ENCODE results near the gene CNIH3. TPM values are rescaled to one million over a fixed set of nuclear protein-coding genes. Genes with fewer than 3 reads are reported as not detected.

The CNIH3 gene
- total RNA-seq, 3 donors from 2014 or later (not counting 1 experiment from before 2014, with no cell fraction given), result 2.8 to 5.4 (median 5.0) TPM

- Mint-ChIP-seq H3K9me3 (no peaks in the 10 kb centered on the region), H3K36me3 (no peaks in the 10 kb centered on the region)
These were observed 21.4 kb downstream of the CNIH3 start for GRCh38 chr1:224637515-224637914.

DNA sequence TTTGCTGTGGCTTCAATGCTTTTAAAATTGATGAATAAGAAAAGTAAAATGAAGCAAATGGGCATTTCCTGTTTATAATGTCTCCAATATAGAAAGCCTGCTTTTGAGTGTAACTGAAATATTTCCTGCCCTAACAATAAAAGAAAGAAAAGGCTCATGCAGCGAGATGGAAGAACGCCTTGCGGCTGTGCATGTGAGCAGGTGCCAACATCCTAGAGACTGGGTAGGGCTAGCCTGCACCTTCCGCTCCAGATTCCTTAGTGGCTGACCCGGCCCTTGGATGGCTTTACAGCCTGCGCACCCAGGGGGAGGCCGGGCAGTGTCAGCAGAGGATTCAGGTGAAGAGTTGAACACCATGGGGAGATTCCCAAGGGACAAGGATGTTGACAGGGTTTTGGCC, 21.8 kb downstream of the CNIH3 start:
- H3K9me3 Mint-ChIP-seq, result no peaks in the 10 kb centered on the region
- no peaks in the 10 kb centered on the region for H3K36me3 ChIP-seq (ENCODE audit: control insufficient read depth, insufficient read depth, low read length)
- TF ChIP-seq, protein P1, sequence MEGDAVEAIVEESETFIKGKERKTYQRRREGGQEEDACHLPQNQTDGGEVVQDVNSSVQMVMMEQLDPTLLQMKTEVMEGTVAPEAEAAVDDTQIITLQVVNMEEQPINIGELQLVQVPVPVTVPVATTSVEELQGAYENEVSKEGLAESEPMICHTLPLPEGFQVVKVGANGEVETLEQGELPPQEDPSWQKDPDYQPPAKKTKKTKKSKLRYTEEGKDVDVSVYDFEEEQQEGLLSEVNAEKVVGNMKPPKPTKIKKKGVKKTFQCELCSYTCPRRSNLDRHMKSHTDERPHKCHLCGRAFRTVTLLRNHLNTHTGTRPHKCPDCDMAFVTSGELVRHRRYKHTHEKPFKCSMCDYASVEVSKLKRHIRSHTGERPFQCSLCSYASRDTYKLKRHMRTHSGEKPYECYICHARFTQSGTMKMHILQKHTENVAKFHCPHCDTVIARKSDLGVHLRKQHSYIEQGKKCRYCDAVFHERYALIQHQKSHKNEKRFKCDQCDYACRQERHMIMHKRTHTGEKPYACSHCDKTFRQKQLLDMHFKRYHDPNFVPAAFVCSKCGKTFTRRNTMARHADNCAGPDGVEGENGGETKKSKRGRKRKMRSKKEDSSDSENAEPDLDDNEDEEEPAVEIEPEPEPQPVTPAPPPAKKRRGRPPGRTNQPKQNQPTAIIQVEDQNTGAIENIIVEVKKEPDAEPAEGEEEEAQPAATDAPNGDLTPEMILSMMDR (IDR thresholded peaks at IDR 0.05), result no peak
- peaks cover 8 to 9% of the 10 kb centered on the region in 2 donors for H3K4me1 Mint-ChIP-seq
- H3K4me3 ChIP-seq (ENCODE audit: low read length), result no peak overlapping the region
- no peaks in the 10 kb centered on the region for H3K27me3 Mint-ChIP-seq (ENCODE audit: low read depth in 2 of 2)
- H3K36me3 Mint-ChIP-seq, result no peaks in the 10 kb centered on the region
- H3K4me3 Mint-ChIP-seq, result no peak overlapping the region
- DNase-seq, result no peak
- H3K27ac ChIP-seq (ENCODE audit: low read length), result no peak overlapping the region
- 94% methylated on average over 7 of the region's 7 CpGs for WGBS (ENCODE audit: insufficient coverage)
- no peaks in the 10 kb centered on the region for H3K4me1 ChIP-seq (ENCODE audit: control insufficient read depth, insufficient read depth, low read length)
- no peak for ATAC-seq
- peak overlapping the region in 1 of 2 donors; percentile 72 for H3K27ac Mint-ChIP-seq
- intact Hi-C loops (cut with micrococcal nuclease), result no loop called here
- H3K27me3 ChIP-seq (ENCODE audit: control insufficient read depth, insufficient read depth, low read length), result no peaks in the 10 kb centered on the region
- no peaks in the 10 kb centered on the region for H3K9me3 ChIP-seq (ENCODE audit: control insufficient read depth, insufficient read depth, low read length)

More at GRCh38 chr1:224637515-224637914, 21.4 kb downstream of the CNIH3 start:
- H3K27me3 Mint-ChIP-seq (ENCODE audit: low read depth in 2 of 2), result no peaks in the 10 kb centered on the region
- H3K4me3 Mint-ChIP-seq, result no peak overlapping the region
- Histone ChIP-seq H3K4me1 (ENCODE audit: control insufficient read depth, insufficient read depth, low read length) (no peaks in the 10 kb centered on the region), H3K27ac (ENCODE audit: low read length) (no peak overlapping the region), H3K4me3 (ENCODE audit: low read length) (no peak overlapping the region), H3K9me3 (ENCODE audit: control insufficient read depth, insufficient read depth, low read length) (no peaks in the 10 kb centered on the region), H3K36me3 (ENCODE audit: control insufficient read depth, insufficient read depth, low read length) (no peaks in the 10 kb centered on the region), H3K27me3 (ENCODE audit: control insufficient read depth, insufficient read depth, low read length) (no peaks in the 10 kb centered on the region)
- ATAC-seq, result peak in 2 of 3 donors; percentile 54 to 60
- intact Hi-C loops (cut with micrococcal nuclease), result no loop called here
- 65% methylated on average over 5 of the region's 5 CpGs for WGBS (ENCODE audit: insufficient coverage)
- TF ChIP-seq, protein P1 (IDR thresholded peaks at IDR 0.05), result no peak
- DNase-seq, result no peak
- H3K27ac Mint-ChIP-seq, result peak overlapping the region in 1 of 2 donors; percentile 72
- H3K4me1 Mint-ChIP-seq, result peaks cover 8 to 9% of the 10 kb centered on the region in 2 donors

GRCh38 chr1:224639426-224639975, 23.4 kb downstream of the CNIH3 start:
- H3K36me3 Mint-ChIP-seq, result no peaks in the 10 kb centered on the region
- intact Hi-C loops (cut with micrococcal nuclease), result no loop called here
- DNase-seq (no peak), ATAC-seq (no peak)
- no peak overlapping the region for H3K27ac ChIP-seq (ENCODE audit: low read length)
- H3K4me1 ChIP-seq (ENCODE audit: control insufficient read depth, insufficient read depth, low read length), result no peaks in the 10 kb centered on the region
- no peaks in the 10 kb centered on the region for H3K9me3 ChIP-seq (ENCODE audit: control insufficient read depth, insufficient read depth, low read length)
- H3K27ac Mint-ChIP-seq, result no peak overlapping the region
- H3K9me3 Mint-ChIP-seq, result no peaks in the 10 kb centered on the region
- H3K27me3 ChIP-seq (ENCODE audit: control insufficient read depth, insufficient read depth, low read length), result no peaks in the 10 kb centered on the region
- H3K4me3 Mint-ChIP-seq, result no peak overlapping the region
- no peak overlapping the region for H3K4me3 ChIP-seq (ENCODE audit: low read length)
- H3K36me3 ChIP-seq (ENCODE audit: control insufficient read depth, insufficient read depth, low read length), result no peaks in the 10 kb centered on the region
- TF ChIP-seq, protein P1 (IDR thresholded peaks at IDR 0.05), result no peak
- H3K27me3 Mint-ChIP-seq (ENCODE audit: low read depth in 2 of 2), result no peaks in the 10 kb centered on the region
- peaks cover 8 to 9% of the 10 kb centered on the region in 2 donors for H3K4me1 Mint-ChIP-seq
- 95% methylated on average over 5 of the region's 5 CpGs for WGBS (ENCODE audit: insufficient coverage)

- Mint-ChIP-seq H3K4me3 (no peak overlapping the region), H3K4me1 (peaks cover 9 to 12% of the 10 kb centered on the region in 2 donors), H3K27me3 (ENCODE audit: low read depth in 2 of 2) (no peaks in the 10 kb centered on the region), H3K36me3 (no peaks in the 10 kb centered on the region), H3K9me3 (no peaks in the 10 kb centered on the region), H3K27ac (no peak overlapping the region)
- Histone ChIP-seq H3K4me1 (ENCODE audit: control insufficient read depth, insufficient read depth, low read length) (no peaks in the 10 kb centered on the region), H3K4me3 (ENCODE audit: low read length) (no peak overlapping the region), H3K9me3 (ENCODE audit: control insufficient read depth, insufficient read depth, low read length) (no peaks in the 10 kb centered on the region), H3K36me3 (ENCODE audit: control insufficient read depth, insufficient read depth, low read length) (no peaks in the 10 kb centered on the region), H3K27me3 (ENCODE audit: control insufficient read depth, insufficient read depth, low read length) (no peaks in the 10 kb centered on the region), H3K27ac (ENCODE audit: low read length) (no peak overlapping the region)
- ATAC-seq (no peak), DNase-seq (no peak)
- 88% methylated on average over 6 of the region's 6 CpGs for WGBS (ENCODE audit: insufficient coverage)
- intact Hi-C loops (cut with micrococcal nuclease), result loop anchor here (10.0 kb wide), 1 partner anchor 125 kb away; no protein-coding TSS in a partner anchor
- TF ChIP-seq, protein P1 (IDR thresholded peaks at IDR 0.05), result no peak
These were observed 23.9 kb downstream of the CNIH3 start for GRCh38 chr1:224640018-224640417.
